HepG2 (cell line): Measurements from ENCODE around the gene MBD3. TPM values are rescaled to one million over a fixed set of nuclear protein-coding genes. Genes with fewer than 3 reads are reported as not detected.

Experiments used
- IRF2 ChIP-seq: IDR thresholded peaks from 2 replicates; pipeline ENCODE4 v1.6.1; 2018; ENCODE audit warnings: missing genetic modification reagents, missing compliant biosample characterization
- KAT7 ChIP-seq: IDR thresholded peaks from 2 replicates; pipeline ENCODE4 v1.6.1; 2018; ENCODE audit warnings: borderline replicate concordance, missing compliant biosample characterization
- PHF8 ChIP-seq: sonication (generic); formaldehyde crosslinking; IDR thresholded peaks from 2 replicates; pipeline ENCODE4 v1.5.0; 2020; ENCODE audit warnings: missing genetic modification reagents
- SIN3A ChIP-seq: IDR thresholded peaks from 2 replicates; pipeline ENCODE4 v1.6.1; 2011; ENCODE audit warnings: low read depth, mild to moderate bottlenecking, control low read depth, low read length, borderline replicate concordance
- SMARCE1 ChIP-seq: fragments of 450-650 bp; IDR thresholded peaks from 2 replicates; pipeline ENCODE4 v1.6.1; 2017; ENCODE audit warnings: borderline replicate concordance
- SPEN ChIP-seq: sonication (generic); formaldehyde crosslinking; IDR thresholded peaks from 2 replicates; pipeline ENCODE4 v1.5.1; 2020; ENCODE audit warnings: low read depth, mild to moderate bottlenecking, missing genetic modification reagents
- SRSF1 ChIP-seq: fragments of 200-400 bp; formaldehyde crosslinking; optimal IDR thresholded peaks from 2 replicates; pipeline ENCODE3; 2017; ENCODE audit warnings: mild to moderate bottlenecking, low read depth, low read length, moderate library complexity
- YEATS2 ChIP-seq: sonication (generic); formaldehyde crosslinking; IDR thresholded peaks from 2 replicates; pipeline ENCODE4 v1.4.0; 2020; ENCODE audit warnings: missing genetic modification reagents, borderline replicate concordance
- ZNF556 ChIP-seq: sonication (generic); formaldehyde crosslinking; IDR thresholded peaks from 2 replicates; pipeline ENCODE4 v1.4.0; 2020; ENCODE audit warnings: mild to moderate bottlenecking, missing genetic modification reagents, borderline replicate concordance
- polyA plus RNA-seq, 8 experiments: library from polyadenylated mRNA; depleted of rRNA in 3 of 8; stranded (reverse) in 7 of 8; unstranded in 1 of 8; fragments of >200 nt; fragmentation: Illumina TruSeq in 4 of 8; extraction: Trizol in 4 of 8; gene quantifications; 2 replicates each; pipeline versions ENCODE4 v1.2.1 to v1.2.3, GENCODE V29; 2011 to 2016; ENCODE audit warnings: low read depth in 4 of 8, missing spikeins in 1 of 8, mixed read lengths in 1 of 8; ENCODE audit not compliant: insufficient read depth in 1 of 8
- total RNA-seq, 5 experiments: library from RNA; depleted of rRNA; stranded (reverse); fragments of >200 nt; fragmentation: Illumina TruSeq; extraction: Trizol; gene quantifications; 2 replicates each; pipeline ENCODE4 v1.2.3, GENCODE V29; 2016; ENCODE audit warnings: low read depth in 1 of 5
- TF ChIP-seq, protein P1 (sequence below): sonication (generic); formaldehyde crosslinking; IDR thresholded peaks from 2 replicates; pipeline ENCODE4 v1.4.0; 2020; ENCODE audit warnings: missing genetic modification reagents, borderline replicate concordance
- TF ChIP-seq, protein P2 (sequence below): sonication (generic); formaldehyde crosslinking; IDR thresholded peaks from 2 replicates; pipeline ENCODE4 v1.9.0; 2022; ENCODE audit warnings: low read depth, missing genetic modification reagents
- TF ChIP-seq, protein P3 (sequence below): sonication (generic); formaldehyde crosslinking; IDR thresholded peaks from 2 replicates; pipeline ENCODE4 v1.9.0; 2022; ENCODE audit warnings: missing genetic modification reagents, mild to moderate bottlenecking, borderline replicate concordance
- TF ChIP-seq, protein P4 (sequence below): sonication (generic); formaldehyde crosslinking; IDR thresholded peaks from 2 replicates; pipeline ENCODE4 v1.4.0; 2020; ENCODE audit warnings: missing genetic modification reagents, low read depth, mild to moderate bottlenecking, borderline replicate concordance
- TF ChIP-seq, protein P5 (sequence below): sonication (generic); formaldehyde crosslinking; IDR thresholded peaks from 2 replicates; pipeline ENCODE4 v1.4.0; 2020; ENCODE audit warnings: mild to moderate bottlenecking, missing genetic modification reagents

The MBD3 gene
- total and polyA plus RNA-seq, 2 of the 13 experiments (the other 11 are each of a cell fraction or from before 2014, with no cell fraction given), result 21.2 to 76.9 TPM

DNA sequence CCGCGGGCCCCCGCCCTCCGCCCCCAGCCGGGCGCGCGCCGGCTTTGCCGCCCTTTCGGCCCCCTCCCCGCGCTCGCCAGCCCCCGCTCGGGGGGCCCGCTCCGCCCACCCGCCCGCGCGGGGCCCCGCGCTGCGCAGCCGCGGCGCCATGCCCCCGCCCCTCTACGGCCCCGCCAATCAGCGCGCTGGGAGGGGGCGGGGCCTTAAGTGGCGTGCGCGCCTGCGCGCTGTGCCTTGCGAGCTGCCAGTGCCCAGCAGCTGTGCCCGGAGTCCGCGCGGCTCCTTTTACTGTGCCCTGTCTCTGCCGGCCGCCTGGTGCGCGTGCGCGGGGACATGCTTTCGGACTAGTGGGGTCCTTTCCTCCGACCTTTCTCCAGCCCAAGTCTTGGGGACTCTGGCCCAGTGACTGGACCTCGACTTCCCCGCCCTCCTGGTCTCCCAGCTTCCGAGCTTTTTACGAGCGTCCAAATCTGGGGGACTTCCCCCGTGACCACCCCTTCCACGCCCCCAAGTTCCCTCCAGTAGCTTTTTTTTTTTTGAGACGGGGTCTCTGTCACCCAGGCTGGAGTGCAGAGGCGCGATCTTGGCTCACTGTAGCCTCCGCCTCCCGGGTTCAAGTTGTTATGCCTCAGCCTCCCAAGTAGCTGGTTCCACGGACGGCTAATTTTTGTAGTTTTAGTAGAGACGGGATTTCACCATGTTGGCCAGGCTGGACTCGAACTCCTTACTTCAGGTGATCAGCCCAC lies at the start of gene MBD3 (continued):
- TF ChIP-seq, protein P1, sequence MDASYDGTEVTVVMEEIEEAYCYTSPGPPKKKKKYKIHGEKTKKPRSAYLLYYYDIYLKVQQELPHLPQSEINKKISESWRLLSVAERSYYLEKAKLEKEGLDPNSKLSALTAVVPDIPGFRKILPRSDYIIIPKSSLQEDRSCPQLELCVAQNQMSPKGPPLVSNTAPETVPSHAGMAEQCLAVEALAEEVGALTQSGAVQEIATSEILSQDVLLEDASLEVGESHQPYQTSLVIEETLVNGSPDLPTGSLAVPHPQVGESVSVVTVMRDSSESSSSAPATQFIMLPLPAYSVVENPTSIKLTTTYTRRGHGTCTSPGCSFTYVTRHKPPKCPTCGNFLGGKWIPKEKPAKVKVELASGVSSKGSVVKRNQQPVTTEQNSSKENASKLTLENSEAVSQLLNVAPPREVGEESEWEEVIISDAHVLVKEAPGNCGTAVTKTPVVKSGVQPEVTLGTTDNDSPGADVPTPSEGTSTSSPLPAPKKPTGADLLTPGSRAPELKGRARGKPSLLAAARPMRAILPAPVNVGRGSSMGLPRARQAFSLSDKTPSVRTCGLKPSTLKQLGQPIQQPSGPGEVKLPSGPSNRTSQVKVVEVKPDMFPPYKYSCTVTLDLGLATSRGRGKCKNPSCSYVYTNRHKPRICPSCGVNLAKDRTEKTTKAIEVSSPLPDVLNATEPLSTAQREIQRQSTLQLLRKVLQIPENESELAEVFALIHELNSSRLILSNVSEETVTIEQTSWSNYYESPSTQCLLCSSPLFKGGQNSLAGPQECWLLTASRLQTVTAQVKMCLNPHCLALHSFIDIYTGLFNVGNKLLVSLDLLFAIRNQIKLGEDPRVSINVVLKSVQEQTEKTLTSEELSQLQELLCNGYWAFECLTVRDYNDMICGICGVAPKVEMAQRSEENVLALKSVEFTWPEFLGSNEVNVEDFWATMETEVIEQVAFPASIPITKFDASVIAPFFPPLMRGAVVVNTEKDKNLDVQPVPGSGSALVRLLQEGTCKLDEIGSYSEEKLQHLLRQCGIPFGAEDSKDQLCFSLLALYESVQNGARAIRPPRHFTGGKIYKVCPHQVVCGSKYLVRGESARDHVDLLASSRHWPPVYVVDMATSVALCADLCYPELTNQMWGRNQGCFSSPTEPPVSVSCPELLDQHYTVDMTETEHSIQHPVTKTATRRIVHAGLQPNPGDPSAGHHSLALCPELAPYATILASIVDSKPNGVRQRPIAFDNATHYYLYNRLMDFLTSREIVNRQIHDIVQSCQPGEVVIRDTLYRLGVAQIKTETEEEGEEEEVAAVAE, result peak; percentile 30; the same call in 1 of the 2 replicates
- TF ChIP-seq, protein P2, sequence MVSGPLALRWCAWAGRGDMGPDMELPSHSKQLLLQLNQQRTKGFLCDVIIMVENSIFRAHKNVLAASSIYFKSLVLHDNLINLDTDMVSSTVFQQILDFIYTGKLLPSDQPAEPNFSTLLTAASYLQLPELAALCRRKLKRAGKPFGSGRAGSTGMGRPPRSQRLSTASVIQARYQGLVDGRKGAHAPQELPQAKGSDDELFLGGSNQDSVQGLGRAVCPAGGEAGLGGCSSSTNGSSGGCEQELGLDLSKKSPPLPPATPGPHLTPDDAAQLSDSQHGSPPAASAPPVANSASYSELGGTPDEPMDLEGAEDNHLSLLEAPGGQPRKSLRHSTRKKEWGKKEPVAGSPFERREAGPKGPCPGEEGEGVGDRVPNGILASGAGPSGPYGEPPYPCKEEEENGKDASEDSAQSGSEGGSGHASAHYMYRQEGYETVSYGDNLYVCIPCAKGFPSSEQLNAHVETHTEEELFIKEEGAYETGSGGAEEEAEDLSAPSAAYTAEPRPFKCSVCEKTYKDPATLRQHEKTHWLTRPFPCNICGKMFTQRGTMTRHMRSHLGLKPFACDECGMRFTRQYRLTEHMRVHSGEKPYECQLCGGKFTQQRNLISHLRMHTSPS (CRISPR knock-in tag), result peak; percentile 69; the same call in 1 of the 2 replicates
- TF ChIP-seq, protein P3, sequence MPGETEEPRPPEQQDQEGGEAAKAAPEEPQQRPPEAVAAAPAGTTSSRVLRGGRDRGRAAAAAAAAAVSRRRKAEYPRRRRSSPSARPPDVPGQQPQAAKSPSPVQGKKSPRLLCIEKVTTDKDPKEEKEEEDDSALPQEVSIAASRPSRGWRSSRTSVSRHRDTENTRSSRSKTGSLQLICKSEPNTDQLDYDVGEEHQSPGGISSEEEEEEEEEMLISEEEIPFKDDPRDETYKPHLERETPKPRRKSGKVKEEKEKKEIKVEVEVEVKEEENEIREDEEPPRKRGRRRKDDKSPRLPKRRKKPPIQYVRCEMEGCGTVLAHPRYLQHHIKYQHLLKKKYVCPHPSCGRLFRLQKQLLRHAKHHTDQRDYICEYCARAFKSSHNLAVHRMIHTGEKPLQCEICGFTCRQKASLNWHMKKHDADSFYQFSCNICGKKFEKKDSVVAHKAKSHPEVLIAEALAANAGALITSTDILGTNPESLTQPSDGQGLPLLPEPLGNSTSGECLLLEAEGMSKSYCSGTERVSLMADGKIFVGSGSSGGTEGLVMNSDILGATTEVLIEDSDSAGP, result peak; percentile 47
- TF ChIP-seq SPEN (CRISPR knock-in tag) (no peak), IRF2 (0 out of 2 replicates have a peak, but pooled peaks have one; percentile 34), ZNF556 (CRISPR knock-in tag) (peak; percentile 33; the same call in 1 of the 2 replicates), PHF8 (CRISPR knock-in tag) (peak; percentile 46), SMARCE1 (no peak), SRSF1 (peak; percentile 8), SIN3A (peak; percentile 20; the same call in 1 of the 2 replicates), KAT7 (CRISPR knock-in tag) (no peak), YEATS2 (CRISPR knock-in tag) (0 out of 2 replicates have a peak, but pooled peaks have one; percentile 15)
- TF ChIP-seq, protein P4, sequence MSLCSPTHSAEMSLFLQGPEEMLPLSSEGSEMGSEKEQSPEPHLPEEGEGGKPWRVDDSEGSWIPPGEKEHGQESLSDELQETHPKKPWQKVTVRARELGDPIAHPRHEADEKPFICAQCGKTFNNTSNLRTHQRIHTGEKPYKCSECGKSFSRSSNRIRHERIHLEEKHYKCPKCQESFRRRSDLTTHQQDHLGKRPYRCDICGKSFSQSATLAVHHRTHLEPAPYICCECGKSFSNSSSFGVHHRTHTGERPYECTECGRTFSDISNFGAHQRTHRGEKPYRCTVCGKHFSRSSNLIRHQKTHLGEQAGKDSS (CRISPR knock-in tag), result no peak
- TF ChIP-seq, protein P5, sequence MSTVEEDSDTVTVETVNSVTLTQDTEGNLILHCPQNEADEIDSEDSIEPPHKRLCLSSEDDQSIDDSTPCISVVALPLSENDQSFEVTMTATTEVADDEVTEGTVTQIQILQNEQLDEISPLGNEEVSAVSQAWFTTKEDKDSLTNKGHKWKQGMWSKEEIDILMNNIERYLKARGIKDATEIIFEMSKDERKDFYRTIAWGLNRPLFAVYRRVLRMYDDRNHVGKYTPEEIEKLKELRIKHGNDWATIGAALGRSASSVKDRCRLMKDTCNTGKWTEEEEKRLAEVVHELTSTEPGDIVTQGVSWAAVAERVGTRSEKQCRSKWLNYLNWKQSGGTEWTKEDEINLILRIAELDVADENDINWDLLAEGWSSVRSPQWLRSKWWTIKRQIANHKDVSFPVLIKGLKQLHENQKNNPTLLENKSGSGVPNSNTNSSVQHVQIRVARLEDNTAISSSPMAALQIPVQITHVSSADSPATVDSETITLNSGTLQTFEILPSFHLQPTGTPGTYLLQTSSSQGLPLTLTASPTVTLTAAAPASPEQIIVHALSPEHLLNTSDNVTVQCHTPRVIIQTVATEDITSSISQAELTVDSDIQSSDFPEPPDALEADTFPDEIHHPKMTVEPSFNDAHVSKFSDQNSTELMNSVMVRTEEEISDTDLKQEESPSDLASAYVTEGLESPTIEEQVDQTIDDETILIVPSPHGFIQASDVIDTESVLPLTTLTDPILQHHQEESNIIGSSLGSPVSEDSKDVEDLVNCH (CRISPR knock-in tag), result no peak
